IMR-90 (cell line): ENCODE measurements around the gene SMPDL3A. TPM values are rescaled to one million over a fixed set of nuclear protein-coding genes. Genes with fewer than 3 reads are reported as not detected.

ENCODE experiments used
- ATAC-seq: fragments of 200-7000 bp; cut with Tn5 transposase; 2 replicates; pipeline ENCODE4 v1.9.1; 2020; ENCODE audit warnings: low read depth, mild to moderate bottlenecking, moderate library complexity
- BruUV-seq: library from RNA; stranded (reverse); fragments of 400-500 nt; replicated peaks from 2 replicates; lab custom pipeline; 2021; lab: Mats Ljungman, UMichigan
- CTCF ChIA-PET: fragments of 300-600 bp; formaldehyde crosslinking; extraction: SDS; loops from one replicate; lab custom pipeline; 2021; ENCODE audit warnings: antibody characterized with exemption; lab: Yijun Ruan, JAX
- POLR2A ChIA-PET: fragments of 300-600 bp; sonication (Branson Sonifier 250); formaldehyde crosslinking; loops from one replicate; lab custom pipeline; 2022; ENCODE audit warnings: antibody characterized with exemption; ENCODE audit not compliant: unreplicated experiment; lab: Charles Lee
- DNase-seq: peaks from one replicate; pipeline ENCODE4 v3.0.0; 2013
- H2AFZ ChIP-seq: replicated peaks from 2 replicates; pipeline ENCODE3; 2013; ENCODE audit warnings: low read length, mild to moderate bottlenecking; ENCODE audit not compliant: poor library complexity
- H2AK5ac ChIP-seq: 2 replicates; pipeline ENCODE4 v1.6.1; 2013; ENCODE audit warnings: low read depth, low read length, inconsistent platforms
- H2AK9ac ChIP-seq: replicated peaks from 2 replicates; pipeline ENCODE3; 2013; ENCODE audit warnings: mild to moderate bottlenecking, low read depth, low read length, moderate library complexity; ENCODE audit not compliant: poor library complexity
- H2BK120ac ChIP-seq: 2 replicates; pipeline ENCODE4 v1.6.1; 2013; ENCODE audit warnings: low read depth, low read length, inconsistent platforms
- H2BK15ac ChIP-seq: 3 replicates; pipeline ENCODE4 v1.6.1; 2013; ENCODE audit warnings: low read depth, low read length, inconsistent platforms
- H2BK20ac ChIP-seq: 2 replicates; pipeline ENCODE4 v1.6.1; 2013; ENCODE audit warnings: low read depth, mild to moderate bottlenecking, inconsistent platforms, low read length, moderate library complexity
- H2BK5ac ChIP-seq: 2 replicates; pipeline ENCODE4 v1.6.1; 2013; ENCODE audit warnings: mild to moderate bottlenecking, low read depth, low read length, inconsistent platforms; ENCODE audit not compliant: poor library complexity, severe bottlenecking
- H3K14ac ChIP-seq: replicated peaks from 2 replicates; pipeline ENCODE4 v1.6.1; 2013; ENCODE audit warnings: low read depth, low read length, inconsistent platforms
- H3K18ac ChIP-seq: 2 replicates; pipeline ENCODE4 v1.6.1; 2013; ENCODE audit warnings: low read depth, low read length, control low read depth
- H3K23ac ChIP-seq: 2 replicates; pipeline ENCODE4 v1.6.1; 2013; ENCODE audit warnings: low read depth, low read length, inconsistent platforms
- H3K27ac ChIP-seq: 2 replicates; pipeline ENCODE4 v1.5.1; 2013; ENCODE audit warnings: mild to moderate bottlenecking, control low read depth, low read length; ENCODE audit not compliant: insufficient read depth
- H3K27me3 ChIP-seq: 2 replicates; pipeline ENCODE4 v1.6.1; 2013; ENCODE audit warnings: low read length; ENCODE audit not compliant: control insufficient read depth, insufficient read depth
- H3K36me3 ChIP-seq: 2 replicates; pipeline ENCODE4 v1.6.1; 2013; ENCODE audit warnings: low read length, mixed read lengths; ENCODE audit not compliant: control insufficient read depth, insufficient read depth
- H3K4ac ChIP-seq: 2 replicates; pipeline ENCODE4 v1.6.1; 2013; ENCODE audit warnings: low read depth, low read length, inconsistent platforms
- H3K4me1 ChIP-seq: 2 replicates; pipeline ENCODE4 v1.6.1; 2013; ENCODE audit warnings: low read length, mixed read lengths; ENCODE audit not compliant: control insufficient read depth, insufficient read depth
- H3K4me2 ChIP-seq: 2 replicates; pipeline ENCODE4 v1.6.1; 2013; ENCODE audit warnings: low read depth, mild to moderate bottlenecking, control low read depth, low read length, moderate library complexity
- H3K4me3 ChIP-seq: 2 replicates; pipeline ENCODE4 v1.5.1; 2013; ENCODE audit warnings: low read depth, mild to moderate bottlenecking, control low read depth, low read length, moderate library complexity; ENCODE audit not compliant: insufficient read depth
- H3K56ac ChIP-seq: 2 replicates; pipeline ENCODE4 v1.6.1; 2013; ENCODE audit warnings: low read length, inconsistent platforms; ENCODE audit not compliant: insufficient read depth; ENCODE audit errors: extremely low read depth
- H3K79me1 ChIP-seq, 2 experiments: 2 replicates each; pipeline ENCODE4 v1.6.1; 2013; ENCODE audit warnings: low read length in 2 of 2, inconsistent platforms in 1 of 2, low read depth in 1 of 2
- H3K9ac ChIP-seq: 2 replicates; pipeline ENCODE4 v1.6.1; 2013; ENCODE audit warnings: low read depth, low read length, control low read depth
- H3K9me1 ChIP-seq: 2 replicates; pipeline ENCODE4 v1.6.1; 2013; ENCODE audit warnings: low read length, inconsistent platforms; ENCODE audit not compliant: insufficient read depth
- H3K9me3 ChIP-seq: 2 replicates; pipeline ENCODE4 v1.6.1; 2013; ENCODE audit warnings: low read length; ENCODE audit not compliant: control insufficient read depth, insufficient read depth
- H4K20me1 ChIP-seq: 2 replicates; pipeline ENCODE4 v1.6.1; 2013; ENCODE audit warnings: low read length, inconsistent platforms; ENCODE audit not compliant: insufficient read depth
- H4K5ac ChIP-seq: 2 replicates; pipeline ENCODE4 v1.6.1; 2013; ENCODE audit warnings: mild to moderate bottlenecking, low read depth, low read length, control low read depth
- H4K8ac ChIP-seq, 2 experiments: 2 replicates each; pipeline ENCODE4 v1.6.1; 2013; ENCODE audit warnings: low read depth in 2 of 2, low read length in 2 of 2, control low read depth in 1 of 2, inconsistent platforms in 1 of 2
- H4K91ac ChIP-seq: 2 replicates; pipeline ENCODE4 v1.6.1; 2013; ENCODE audit warnings: low read depth, low read length, inconsistent platforms; ENCODE audit not compliant: insufficient read depth
- BHLHE40 ChIP-seq: fragments of 150-350 bp; IDR thresholded peaks from 2 replicates; pipeline ENCODE4 v1.6.1; 2016; ENCODE audit warnings: mild to moderate bottlenecking, low read depth, low read length
- CEBPB ChIP-seq: IDR thresholded peaks from 2 replicates; pipeline ENCODE4 v1.6.1; 2012; ENCODE audit warnings: low read depth, low read length, improper control_type of control experiment
- CHD1 ChIP-seq: IDR thresholded peaks from 2 replicates; pipeline ENCODE4 v1.6.1; 2012; ENCODE audit warnings: low read depth, low read length, improper control_type of control experiment
- CTCF ChIP-seq: conservative IDR thresholded peaks from 2 replicates; pipeline ENCODE4 v1.5.1; 2012; ENCODE audit warnings: mild to moderate bottlenecking, low read depth, low read length, improper control_type of control experiment
- FOS ChIP-seq: fragments of 150-350 bp; IDR thresholded peaks from 2 replicates; pipeline ENCODE4 v1.6.1; 2016; ENCODE audit warnings: low read depth, low read length
- MAFK ChIP-seq: IDR thresholded peaks from 2 replicates; pipeline ENCODE4 v1.6.1; 2012; ENCODE audit warnings: low read depth, low read length, improper control_type of control experiment
- MAZ ChIP-seq: IDR thresholded peaks from 2 replicates; pipeline ENCODE4 v1.6.1; 2012; ENCODE audit warnings: low read depth, mild to moderate bottlenecking, low read length, improper control_type of control experiment, moderate library complexity, borderline replicate concordance
- MXI1 ChIP-seq: IDR thresholded peaks from 2 replicates; pipeline ENCODE4 v1.6.1; 2012; ENCODE audit warnings: low read depth, mild to moderate bottlenecking, low read length, moderate library complexity, borderline replicate concordance
- NFE2L2 ChIP-seq: fragments of 150-350 bp; IDR thresholded peaks from 2 replicates; pipeline ENCODE4 v1.6.1; 2016; ENCODE audit warnings: low read depth, mild to moderate bottlenecking, low read length
- POLR2A ChIP-seq: IDR thresholded peaks from 2 replicates; pipeline ENCODE4 v1.6.1; 2012; ENCODE audit warnings: mild to moderate bottlenecking, low read depth, low read length
- RAD21 ChIP-seq: IDR thresholded peaks from 2 replicates; pipeline ENCODE4 v1.6.1; 2012; ENCODE audit warnings: low read length, improper control_type of control experiment
- RCOR1 ChIP-seq: IDR thresholded peaks from 2 replicates; pipeline ENCODE4 v1.6.1; 2012; ENCODE audit warnings: mild to moderate bottlenecking, low read length, improper control_type of control experiment; ENCODE audit not compliant: insufficient replicate concordance
- RFX5 ChIP-seq: IDR thresholded peaks from 2 replicates; pipeline ENCODE4 v1.8.0; 2012; ENCODE audit warnings: low read depth, mild to moderate bottlenecking, low read length, moderate library complexity
- SMC3 ChIP-seq: fragments of 150-350 bp; IDR thresholded peaks from 2 replicates; pipeline ENCODE4 v1.6.1; 2016; ENCODE audit warnings: low read depth, mild to moderate bottlenecking, antibody characterized with exemption, low read length, moderate library complexity
- WGBS, 2 experiments: methylation state at CpG; one replicate each; pipeline versions ENCODE4 v1.1.5 to v1.1.7; 2013; ENCODE audit warnings: missing lambda C conversion rate in 2 of 2; ENCODE audit not compliant: insufficient read length in 1 of 2; ENCODE audit errors: extremely low coverage in 2 of 2; 5-methylcytosine and 5-hydroxymethylcytosine counted together
- dilution Hi-C: fragments of 300-500 bp; cut with HindIII; formaldehyde crosslinking; loops from one replicate; pipeline ENCODE4 v1.14.3; 2018; ENCODE audit warnings: low sequenced_read_pairs; ENCODE audit not compliant: unreplicated experiment
- in situ Hi-C: fragments of 300-500 bp; cut with MboI; formaldehyde crosslinking; loops from 3 replicates; pipeline ENCODE4 v1.14.3; 2019; ENCODE audit warnings: low sequenced_read_pairs, inconsistent platforms, mixed read lengths
- intact Hi-C: fragments of 100-400 bp; cut with micrococcal nuclease; formaldehyde crosslinking; loops from 2 replicates; pipeline ENCODE4 v1.10.0; 2022
- polyA plus RNA-seq, 3 experiments: library from polyadenylated mRNA; depleted of rRNA; stranded (reverse); fragments of >200 nt; gene quantifications; 2 replicates each; pipeline ENCODE4 v1.2.3, GENCODE V29; 2012; ENCODE audit warnings: low replicate concordance in 1 of 3
- total RNA-seq: library from RNA; depleted of rRNA; stranded (reverse); fragments of >200 nt; gene quantifications from 2 replicates; pipeline ENCODE4 v1.2.3, GENCODE V29; 2012
- TF ChIP-seq, protein P1 (sequence below): fragments of 150-350 bp; IDR thresholded peaks from 2 replicates; pipeline ENCODE4 v1.6.1; 2017; ENCODE audit warnings: mild to moderate bottlenecking, antibody characterized with exemption, low read length, low read depth
- TF ChIP-seq, protein P2 (sequence below): fragments of 150-350 bp; IDR thresholded peaks from 2 replicates; pipeline ENCODE4 v1.6.1; 2016; ENCODE audit warnings: low read depth, mild to moderate bottlenecking, low read length, moderate library complexity, borderline replicate concordance

SMPDL3A gene
- total and polyA plus RNA-seq, 2 of the 4 experiments (the other 2 are of a cell fraction), result 9.9 to 14.2 TPM

GRCh38 chr6:122853259-122853995 is 64.4 kb downstream of the SMPDL3A start:
- no peaks in the 10 kb centered on the region for H3K9me1 ChIP-seq
- no peaks in the 10 kb centered on the region for H4K20me1 ChIP-seq
- no peak overlapping the region for H3K9ac ChIP-seq
- no CpG with 5 or more reads among the region's 6 CpGs for WGBS, 2 experiments
- H3K4me3 ChIP-seq, result no peak overlapping the region
- in situ Hi-C loops, result loop anchor here (25.0 kb wide), 1 partner anchor 459 kb away; no protein-coding TSS in a partner anchor
- intact Hi-C loops, result no loop called here
- H2BK5ac ChIP-seq, result no peak overlapping the region
- H3K14ac ChIP-seq, result no peak overlapping the region
- no peak overlapping the region for H2BK15ac ChIP-seq
- ChIA-PET CTCF (no interaction called here), POLR2A (no interaction called here)
- dilution Hi-C loops, result no loop called here
- no peak overlapping the region for H2BK20ac ChIP-seq
- no peak overlapping the region for H3K27ac ChIP-seq
- H3K27me3 ChIP-seq, result no peaks in the 10 kb centered on the region
- no peaks in the 10 kb centered on the region for H3K9me3 ChIP-seq
- no peak overlapping the region for H2AFZ ChIP-seq
- TF ChIP-seq CEBPB, result no peak
- TF ChIP-seq POLR2A, result no peak
- TF ChIP-seq RCOR1, result no peak
- TF ChIP-seq BHLHE40, result no peak
- no peak for TF ChIP-seq MAZ
- TF ChIP-seq, protein P1, sequence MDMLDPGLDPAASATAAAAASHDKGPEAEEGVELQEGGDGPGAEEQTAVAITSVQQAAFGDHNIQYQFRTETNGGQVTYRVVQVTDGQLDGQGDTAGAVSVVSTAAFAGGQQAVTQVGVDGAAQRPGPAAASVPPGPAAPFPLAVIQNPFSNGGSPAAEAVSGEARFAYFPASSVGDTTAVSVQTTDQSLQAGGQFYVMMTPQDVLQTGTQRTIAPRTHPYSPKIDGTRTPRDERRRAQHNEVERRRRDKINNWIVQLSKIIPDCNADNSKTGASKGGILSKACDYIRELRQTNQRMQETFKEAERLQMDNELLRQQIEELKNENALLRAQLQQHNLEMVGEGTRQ, result no peak
- TF ChIP-seq MAFK, result no peak
- no peak for TF ChIP-seq CTCF
- TF ChIP-seq SMC3, result no peak
- no peak for TF ChIP-seq MXI1
- no peak for TF ChIP-seq RFX5
- TF ChIP-seq FOS, result no peak
- no peak for TF ChIP-seq RAD21
- TF ChIP-seq NFE2L2, result no peak
- no peak for TF ChIP-seq CHD1
- TF ChIP-seq, protein P2, sequence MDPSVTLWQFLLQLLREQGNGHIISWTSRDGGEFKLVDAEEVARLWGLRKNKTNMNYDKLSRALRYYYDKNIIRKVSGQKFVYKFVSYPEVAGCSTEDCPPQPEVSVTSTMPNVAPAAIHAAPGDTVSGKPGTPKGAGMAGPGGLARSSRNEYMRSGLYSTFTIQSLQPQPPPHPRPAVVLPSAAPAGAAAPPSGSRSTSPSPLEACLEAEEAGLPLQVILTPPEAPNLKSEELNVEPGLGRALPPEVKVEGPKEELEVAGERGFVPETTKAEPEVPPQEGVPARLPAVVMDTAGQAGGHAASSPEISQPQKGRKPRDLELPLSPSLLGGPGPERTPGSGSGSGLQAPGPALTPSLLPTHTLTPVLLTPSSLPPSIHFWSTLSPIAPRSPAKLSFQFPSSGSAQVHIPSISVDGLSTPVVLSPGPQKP, result no peak
- H3K36me3 ChIP-seq, result no peaks in the 10 kb centered on the region
- no peak overlapping the region for H3K4me2 ChIP-seq
- no peak for ATAC-seq
- no peak overlapping the region for H4K8ac ChIP-seq
- H3K23ac ChIP-seq, result no peak overlapping the region
- H3K79me1 ChIP-seq, result no peaks in the 10 kb centered on the region
- H2AK9ac ChIP-seq, result no peak overlapping the region
- no TSS peak for BruUV-seq
- H3K56ac ChIP-seq, result no peak overlapping the region
- H2BK120ac ChIP-seq, result no peak overlapping the region
- H4K91ac ChIP-seq, result no peak overlapping the region
- H3K18ac ChIP-seq, result no peak overlapping the region
- no peaks in the 10 kb centered on the region for H3K4me1 ChIP-seq
- no peak overlapping the region for H3K4ac ChIP-seq
- H2AK5ac ChIP-seq, result no peak overlapping the region
- DNase-seq, result no peak
- no peak overlapping the region for H4K5ac ChIP-seq
